HCT116 (cell line): ENCODE measurements around the gene C12orf75.

ENCODE experiments used
- ATF3 ChIP-seq: IDR thresholded peaks from 2 replicates; pipeline ENCODE4 v1.6.1; 2012
- CTCF ChIP-seq, 3 experiments: fragments of 200-600 bp in 1 of 3; sonication (generic) in 1 of 3; IDR thresholded peaks in 2 of 3; conservative IDR thresholded peaks in 1 of 3; 2 replicates each; pipeline ENCODE4 v1.5.1; 2012 to 2017; ENCODE audit warnings: low read depth in 2 of 3, low read length in 2 of 3, antibody characterized with exemption in 1 of 3, borderline replicate concordance in 1 of 3, control low read depth in 1 of 3, mild to moderate bottlenecking in 1 of 3, mixed read lengths in 1 of 3, mixed run types in 1 of 3, moderate library complexity in 1 of 3; ENCODE audit not compliant: insufficient read depth in 1 of 3
- EGR1 ChIP-seq: IDR thresholded peaks from 2 replicates; pipeline ENCODE4 v1.6.1; 2012; ENCODE audit warnings: low read depth
- POLR2A ChIP-seq: IDR thresholded peaks from 2 replicates; pipeline ENCODE4 v1.7.0; 2011; ENCODE audit warnings: borderline replicate concordance; ENCODE audit not compliant: insufficient read depth, insufficient read length; ENCODE audit errors: extremely low read depth
- POLR2AphosphoS5 ChIP-seq: IDR thresholded peaks from 2 replicates; pipeline ENCODE4 v1.6.1; 2011; ENCODE audit warnings: mild to moderate bottlenecking, low read depth, low read length, moderate library complexity
- SIN3A ChIP-seq: IDR thresholded peaks from 2 replicates; pipeline ENCODE4 v1.6.1; 2012; ENCODE audit warnings: low read depth
- SP1 ChIP-seq: IDR thresholded peaks from 2 replicates; pipeline ENCODE4 v1.6.1; 2012; ENCODE audit warnings: low read depth
- SRF ChIP-seq: IDR thresholded peaks from 2 replicates; pipeline ENCODE4 v1.6.1; 2012; ENCODE audit warnings: low read depth
- TCF7L2 ChIP-seq: IDR thresholded peaks from 2 replicates; pipeline ENCODE4 v1.7.0; 2011; ENCODE audit warnings: borderline replicate concordance, inconsistent platforms; ENCODE audit not compliant: insufficient read depth, insufficient read length; ENCODE audit errors: extremely low read depth
- YY1 ChIP-seq: IDR thresholded peaks from 2 replicates; pipeline ENCODE4 v1.6.1; 2011; ENCODE audit warnings: low read length, low read depth, moderate library complexity, mild to moderate bottlenecking; ENCODE audit not compliant: insufficient replicate concordance; ENCODE audit errors: extremely low read depth
- ZNF274 ChIP-seq: fragments of 200-500 bp; sonication (Bioruptor generic); IDR thresholded peaks from 2 replicates; pipeline ENCODE4 v1.6.1; 2014; ENCODE audit warnings: mild to moderate bottlenecking, low read depth, low read length, inconsistent platforms
- TF ChIP-seq, protein P1 (sequence below): IDR thresholded peaks from 2 replicates; pipeline ENCODE4 v1.6.1; 2012
- TF ChIP-seq, protein P2 (sequence below): IDR thresholded peaks from 2 replicates; pipeline ENCODE4 v1.6.1; 2012; ENCODE audit warnings: low read depth

DNA sequence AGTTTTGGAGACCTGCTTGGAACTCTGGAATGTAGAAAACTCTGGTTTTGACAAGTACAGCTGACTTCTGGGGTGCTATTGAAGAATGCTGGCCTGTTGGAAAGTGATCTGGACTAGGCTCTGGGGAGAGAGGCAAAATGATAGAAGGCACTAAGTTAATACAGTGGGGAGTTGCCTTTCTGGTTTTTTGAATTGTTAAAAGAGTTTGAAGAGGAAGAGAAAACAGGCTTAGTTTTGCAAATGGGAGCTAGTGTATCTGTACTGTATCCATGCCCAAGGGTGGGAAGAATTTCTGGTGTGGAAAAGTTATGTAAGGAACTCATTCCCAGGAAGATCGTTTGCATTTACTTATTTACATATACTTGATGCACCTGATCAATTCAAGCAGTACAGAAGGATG is 43.8 kb downstream of the C12orf75 start:
- no peak for TF ChIP-seq POLR2A
- no peak for TF ChIP-seq TCF7L2
- TF ChIP-seq, protein P1, sequence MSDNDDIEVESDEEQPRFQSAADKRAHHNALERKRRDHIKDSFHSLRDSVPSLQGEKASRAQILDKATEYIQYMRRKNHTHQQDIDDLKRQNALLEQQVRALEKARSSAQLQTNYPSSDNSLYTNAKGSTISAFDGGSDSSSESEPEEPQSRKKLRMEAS: no peak
- no peak for TF ChIP-seq CTCF (IDR thresholded peaks at IDR 0.05 in 2 of 3, conservative IDR thresholded peaks at IDR 0.05 in 1 of 3; ENCODE audit: borderline replicate concordance in 1 of 3, insufficient read depth in 1 of 3, low read depth in 2 of 3, low read length in 2 of 3)
- TF ChIP-seq ZNF274: no peak
- TF ChIP-seq, protein P2, sequence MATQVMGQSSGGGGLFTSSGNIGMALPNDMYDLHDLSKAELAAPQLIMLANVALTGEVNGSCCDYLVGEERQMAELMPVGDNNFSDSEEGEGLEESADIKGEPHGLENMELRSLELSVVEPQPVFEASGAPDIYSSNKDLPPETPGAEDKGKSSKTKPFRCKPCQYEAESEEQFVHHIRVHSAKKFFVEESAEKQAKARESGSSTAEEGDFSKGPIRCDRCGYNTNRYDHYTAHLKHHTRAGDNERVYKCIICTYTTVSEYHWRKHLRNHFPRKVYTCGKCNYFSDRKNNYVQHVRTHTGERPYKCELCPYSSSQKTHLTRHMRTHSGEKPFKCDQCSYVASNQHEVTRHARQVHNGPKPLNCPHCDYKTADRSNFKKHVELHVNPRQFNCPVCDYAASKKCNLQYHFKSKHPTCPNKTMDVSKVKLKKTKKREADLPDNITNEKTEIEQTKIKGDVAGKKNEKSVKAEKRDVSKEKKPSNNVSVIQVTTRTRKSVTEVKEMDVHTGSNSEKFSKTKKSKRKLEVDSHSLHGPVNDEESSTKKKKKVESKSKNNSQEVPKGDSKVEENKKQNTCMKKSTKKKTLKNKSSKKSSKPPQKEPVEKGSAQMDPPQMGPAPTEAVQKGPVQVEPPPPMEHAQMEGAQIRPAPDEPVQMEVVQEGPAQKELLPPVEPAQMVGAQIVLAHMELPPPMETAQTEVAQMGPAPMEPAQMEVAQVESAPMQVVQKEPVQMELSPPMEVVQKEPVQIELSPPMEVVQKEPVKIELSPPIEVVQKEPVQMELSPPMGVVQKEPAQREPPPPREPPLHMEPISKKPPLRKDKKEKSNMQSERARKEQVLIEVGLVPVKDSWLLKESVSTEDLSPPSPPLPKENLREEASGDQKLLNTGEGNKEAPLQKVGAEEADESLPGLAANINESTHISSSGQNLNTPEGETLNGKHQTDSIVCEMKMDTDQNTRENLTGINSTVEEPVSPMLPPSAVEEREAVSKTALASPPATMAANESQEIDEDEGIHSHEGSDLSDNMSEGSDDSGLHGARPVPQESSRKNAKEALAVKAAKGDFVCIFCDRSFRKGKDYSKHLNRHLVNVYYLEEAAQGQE: no peak
- no peak for TF ChIP-seq SP1
- no peak for TF ChIP-seq SRF
- no peak for TF ChIP-seq EGR1
- no peak for TF ChIP-seq YY1
- no peak for TF ChIP-seq POLR2AphosphoS5
- no peak for TF ChIP-seq SIN3A
- TF ChIP-seq ATF3: no peak
